Esophagus squamous epithelium (tissue), 4 donors: ENCODE data around the gene NOXRED1.
"Not testable (repeated sequence)": the region's sequence is repeated elsewhere in the genome, so short reads cannot be mapped to it uniquely, and the experiment has no call there.

ENCODE experiments used
- POLR2A ChIP-seq, 4 donors: fragments of 450-650 bp; IDR thresholded peaks; one replicate each; pipeline ENCODE4 v1.6.1; 2017; ENCODE audit warnings: antibody characterized with exemption in 4 of 4, mild to moderate bottlenecking in 4 of 4, moderate library complexity in 3 of 4
- TF ChIP-seq, protein P1 (sequence below), 6 experiments: fragments of 450-650 bp in 4 of 6; fragments of 200-600 bp in 2 of 6; sonication (generic) in 2 of 6; IDR thresholded peaks; one replicate each; pipeline ENCODE4 v1.5.1; 2016 to 2019; ENCODE audit warnings: antibody characterized with exemption in 6 of 6, mild to moderate bottlenecking in 4 of 6, moderate library complexity in 4 of 6

DNA sequence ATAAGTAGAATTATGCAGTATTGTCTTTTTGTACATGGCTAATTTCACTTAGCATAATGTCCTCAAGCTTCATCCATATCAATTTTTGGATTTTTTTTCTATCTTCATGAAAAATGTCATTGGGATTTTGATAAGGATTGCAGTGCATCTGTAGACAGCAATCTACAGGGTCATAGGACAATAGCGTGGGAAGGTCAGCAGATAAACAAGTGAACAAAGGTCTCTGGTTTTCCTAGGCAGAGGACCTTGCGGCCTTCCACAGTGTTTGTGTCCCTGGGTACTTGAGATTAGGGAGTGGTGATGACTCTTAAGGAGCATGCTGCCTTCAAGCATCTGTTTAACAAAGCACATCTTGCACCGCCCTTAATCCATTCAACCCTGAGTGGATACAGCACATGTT, 7.2 kb downstream of the NOXRED1 start:
- TF ChIP-seq POLR2A (IDR thresholded peaks at IDR 0.05) = not testable (repeated sequence)
- TF ChIP-seq, protein P1, sequence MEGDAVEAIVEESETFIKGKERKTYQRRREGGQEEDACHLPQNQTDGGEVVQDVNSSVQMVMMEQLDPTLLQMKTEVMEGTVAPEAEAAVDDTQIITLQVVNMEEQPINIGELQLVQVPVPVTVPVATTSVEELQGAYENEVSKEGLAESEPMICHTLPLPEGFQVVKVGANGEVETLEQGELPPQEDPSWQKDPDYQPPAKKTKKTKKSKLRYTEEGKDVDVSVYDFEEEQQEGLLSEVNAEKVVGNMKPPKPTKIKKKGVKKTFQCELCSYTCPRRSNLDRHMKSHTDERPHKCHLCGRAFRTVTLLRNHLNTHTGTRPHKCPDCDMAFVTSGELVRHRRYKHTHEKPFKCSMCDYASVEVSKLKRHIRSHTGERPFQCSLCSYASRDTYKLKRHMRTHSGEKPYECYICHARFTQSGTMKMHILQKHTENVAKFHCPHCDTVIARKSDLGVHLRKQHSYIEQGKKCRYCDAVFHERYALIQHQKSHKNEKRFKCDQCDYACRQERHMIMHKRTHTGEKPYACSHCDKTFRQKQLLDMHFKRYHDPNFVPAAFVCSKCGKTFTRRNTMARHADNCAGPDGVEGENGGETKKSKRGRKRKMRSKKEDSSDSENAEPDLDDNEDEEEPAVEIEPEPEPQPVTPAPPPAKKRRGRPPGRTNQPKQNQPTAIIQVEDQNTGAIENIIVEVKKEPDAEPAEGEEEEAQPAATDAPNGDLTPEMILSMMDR (IDR thresholded peaks at IDR 0.05) = not testable (repeated sequence)
